K562 (cell line): ENCODE measurements around the gene PRCP. TPM values are rescaled to one million over a fixed set of nuclear protein-coding genes. Genes with fewer than 3 reads are reported as not detected.

Experiments
- ARID4B ChIP-seq: sonication (generic); formaldehyde crosslinking; IDR thresholded peaks from 2 replicates; pipeline ENCODE4 v1.8.0; 2022; ENCODE audit warnings: mild to moderate bottlenecking, missing genetic modification reagents
- BCL6 ChIP-seq: fragments of 250-450 bp; sonication (Bioruptor Pico); IDR thresholded peaks from 2 replicates; pipeline ENCODE4 v1.4.0; 2020
- DDX20 ChIP-seq: fragments of 450-650 bp; IDR thresholded peaks from 2 replicates; pipeline ENCODE4 v1.6.1; 2016; ENCODE audit warnings: missing genetic modification characterization, low read depth, mild to moderate bottlenecking, missing compliant biosample characterization, moderate library complexity
- ERF ChIP-seq: fragments of 450-650 bp; formaldehyde crosslinking; IDR thresholded peaks from 2 replicates; pipeline ENCODE4 v1.4.0; 2020; ENCODE audit warnings: mild to moderate bottlenecking, mixed read lengths
- GATAD2A ChIP-seq: fragments of 450-650 bp; IDR thresholded peaks from 2 replicates; pipeline ENCODE4 v1.6.1; 2017
- GTF2F1 ChIP-seq: IDR thresholded peaks from 2 replicates; pipeline ENCODE4 v1.6.1; 2011; ENCODE audit warnings: low read depth, low read length, improper control_type of control experiment
- HOMEZ ChIP-seq: fragments of 250-450 bp; sonication (Bioruptor Pico); IDR thresholded peaks from 2 replicates; pipeline ENCODE4 v1.4.0; 2020; ENCODE audit warnings: mild to moderate bottlenecking, moderate library complexity
- MYNN ChIP-seq, 2 experiments: sonication (generic); formaldehyde crosslinking in 1 of 2; IDR thresholded peaks; 2 replicates each; pipeline versions ENCODE4 v1.5.0 to v1.6.1; 2016 to 2020; ENCODE audit warnings: antibody characterized with exemption in 1 of 2, missing genetic modification reagents in 1 of 2
- NR1H2 ChIP-seq: sonication (generic); formaldehyde crosslinking; IDR thresholded peaks from 2 replicates; pipeline ENCODE4 v1.4.0; 2020; ENCODE audit warnings: mild to moderate bottlenecking, missing genetic modification reagents
- SMARCA4 ChIP-seq: fragments of 450-650 bp; IDR thresholded peaks from 2 replicates; pipeline ENCODE4 v1.6.1; 2016
- SOX6 ChIP-seq: fragments of 450-650 bp; IDR thresholded peaks from 2 replicates; pipeline ENCODE4 v1.6.1; 2014; ENCODE audit warnings: mild to moderate bottlenecking
- TRIM25 ChIP-seq: fragments of 450-650 bp; IDR thresholded peaks from 2 replicates; pipeline ENCODE4 v1.7.0; 2016; ENCODE audit warnings: borderline replicate concordance
- XRCC5 ChIP-seq: fragments of 200-400 bp; formaldehyde crosslinking; IDR thresholded peaks from 2 replicates; pipeline ENCODE4 v1.6.1; 2017; ENCODE audit warnings: low read depth, mild to moderate bottlenecking, low read length
- polyA plus RNA-seq, 8 experiments: library from polyadenylated mRNA; depleted of rRNA in 4 of 8; stranded (reverse) in 5 of 8; unstranded in 3 of 8; fragments of >200 nt; fragmentation: Nextera tagmentation in 2 of 8; fragmentation: Illumina TruSeq in 1 of 8; extraction: Ambion mirVana in 2 of 8; extraction: Trizol in 1 of 8; gene quantifications; 2 replicates each; pipeline versions ENCODE4 v1.2.1 to v1.2.3, GENCODE V29; 2011 to 2014; ENCODE audit warnings: inconsistent platforms in 1 of 8, missing spikeins in 1 of 8
- total RNA-seq, 7 experiments: library from RNA; depleted of rRNA in 6 of 7; stranded (reverse); fragments of >200 nt in 6 of 7; fragmentation: Illumina TruSeq in 2 of 7; extraction: Trizol in 2 of 7; gene quantifications; 2 replicates each; pipeline versions ENCODE4 v1.2.1 to v1.2.3, GENCODE V29; 2011 to 2021; ENCODE audit warnings: low replicate concordance in 1 of 7

The PRCP gene
- total and polyA plus RNA-seq, 9 of the 15 experiments (the other 6 are each of a cell fraction or from before 2014, with no cell fraction given) = 9.5 to 43.1 (median 23.2) TPM

GRCh38 chr11:82899957-82900276, 313 bp downstream of the PRCP start (continued):
- TF ChIP-seq MYNN (IDR thresholded peaks at IDR 0.05) (no peak), MYNN (CRISPR knock-in tag; IDR thresholded peaks at IDR 0.05) (no peak), GTF2F1 (no peak), SMARCA4 (no peak), XRCC5 (no peak), BCL6 (CRISPR knock-in tag) (no peak), HOMEZ (CRISPR knock-in tag) (no peak), NR1H2 (CRISPR knock-in tag) (0 out of 2 replicates have a peak, but pooled peaks have one; percentile 28), GATAD2A (no peak), DDX20 (no peak), TRIM25 (no peak), SOX6 (no peak), ARID4B (CRISPR knock-in tag) (no peak), ERF (CRISPR knock-in tag) (no peak)
- TF ChIP-seq, all 486 proteins: peak for 5
